Smooth muscle cell (in vitro differentiated cells): ENCODE data around the gene DPP9. TPM values are rescaled to one million over a fixed set of nuclear protein-coding genes. Genes with fewer than 3 reads are reported as not detected.

Experiments used
- DNase-seq: peaks from one replicate; lab custom pipeline; 2025; ENCODE audit not compliant: unreplicated experiment; lab: John Stamatoyannopoulos, UW
- H2AFZ ChIP-seq: fragments of 200-600 bp; sonication (generic); 2 replicates; pipeline ENCODE4 v1.6.0; 2016; ENCODE audit warnings: antibody characterized with exemption, low read depth, mild to moderate bottlenecking
- H3F3A ChIP-seq: fragments of 200-600 bp; sonication (generic); 2 replicates; pipeline ENCODE4 v1.6.0; 2017; ENCODE audit warnings: antibody characterized with exemption, low read depth
- H3K27ac ChIP-seq: fragments of 200-600 bp; sonication (generic); 2 replicates; pipeline ENCODE4 v1.5.1; 2016; ENCODE audit warnings: low read depth, mild to moderate bottlenecking
- H3K27me3 ChIP-seq: fragments of 200-600 bp; sonication (generic); 2 replicates; pipeline ENCODE4 v1.6.1; 2016; ENCODE audit warnings: low read depth, mild to moderate bottlenecking
- H3K36me3 ChIP-seq: fragments of 200-600 bp; sonication (generic); 2 replicates; pipeline ENCODE4 v1.5.1; 2016; ENCODE audit warnings: low read depth
- H3K4me1 ChIP-seq: fragments of 200-600 bp; sonication (generic); 2 replicates; pipeline ENCODE4 v1.5.1; 2016; ENCODE audit warnings: low read depth
- H3K4me2 ChIP-seq: fragments of 200-600 bp; sonication (generic); 2 replicates; pipeline ENCODE4 v1.6.0; 2016; ENCODE audit warnings: mild to moderate bottlenecking
- H3K4me3 ChIP-seq: fragments of 200-600 bp; sonication (generic); 2 replicates; pipeline ENCODE4 v1.5.1; 2016; ENCODE audit warnings: mild to moderate bottlenecking
- H3K79me2 ChIP-seq: fragments of 200-600 bp; sonication (generic); 2 replicates; pipeline ENCODE4 v1.6.0; 2016; ENCODE audit warnings: low read depth, mild to moderate bottlenecking
- H3K9ac ChIP-seq: fragments of 200-600 bp; sonication (generic); 2 replicates; pipeline ENCODE4 v1.6.0; 2016; ENCODE audit warnings: low read depth
- H3K9me3 ChIP-seq: fragments of 200-600 bp; sonication (generic); replicated peaks from 2 replicates; pipeline ENCODE4 v1.5.1; 2016; ENCODE audit warnings: low read depth
- H4K20me1 ChIP-seq: fragments of 200-600 bp; sonication (generic); 2 replicates; pipeline ENCODE4 v1.6.0; 2016; ENCODE audit warnings: low read depth
- CTCF ChIP-seq: fragments of 200-600 bp; sonication (generic); IDR thresholded peaks from 2 replicates; pipeline ENCODE4 v1.5.1; 2017; ENCODE audit warnings: borderline replicate concordance, mild to moderate bottlenecking, antibody characterized with exemption; ENCODE audit not compliant: insufficient read depth, poor library complexity, severe bottlenecking
- whole genome bisulfite sequencing: methylation state at CpG from one replicate; pipeline ENCODE4 v1.1.7; 2016; ENCODE audit warnings: low lambda C conversion rate; 5-methylcytosine and 5-hydroxymethylcytosine counted together
- polyA plus RNA-seq: library from polyadenylated mRNA; unstranded; fragments of >200 nt; fragmentation: Nextera tagmentation; extraction: Ambion mirVana; gene quantifications from 2 replicates; pipeline ENCODE4 v1.2.1, GENCODE V29; 2016
- total RNA-seq: library from RNA; depleted of rRNA; stranded (reverse); fragments of >200 nt; gene quantifications from 2 replicates; pipeline ENCODE4 v1.2.3, GENCODE V29; 2014

Gene DPP9
- total and polyA plus RNA-seq, 2 experiments from 2014 or later: 26.3 to 44.3 TPM

- Histone ChIP-seq H4K20me1 (no peaks in the 10 kb centered on the region), H2AFZ (no peak overlapping the region), H3K9ac (no peak overlapping the region), H3K4me1 (no peaks in the 10 kb centered on the region), H3F3A (no peaks in the 10 kb centered on the region), H3K79me2 (no peaks in the 10 kb centered on the region), H3K36me3 (no peaks in the 10 kb centered on the region), H3K9me3 (no peaks in the 10 kb centered on the region), H3K4me2 (no peak overlapping the region), H3K27me3 (no peaks in the 10 kb centered on the region), H3K27ac (no peak overlapping the region), H3K4me3 (no peak overlapping the region)
- WGBS: over 99% methylated on average over 12 of the region's 19 CpGs
- no peak for TF ChIP-seq CTCF
- no peak for DNase-seq
Observed at GRCh38 chr19:4689403-4689802, 34.2 kb downstream of the DPP9 start.

DNA sequence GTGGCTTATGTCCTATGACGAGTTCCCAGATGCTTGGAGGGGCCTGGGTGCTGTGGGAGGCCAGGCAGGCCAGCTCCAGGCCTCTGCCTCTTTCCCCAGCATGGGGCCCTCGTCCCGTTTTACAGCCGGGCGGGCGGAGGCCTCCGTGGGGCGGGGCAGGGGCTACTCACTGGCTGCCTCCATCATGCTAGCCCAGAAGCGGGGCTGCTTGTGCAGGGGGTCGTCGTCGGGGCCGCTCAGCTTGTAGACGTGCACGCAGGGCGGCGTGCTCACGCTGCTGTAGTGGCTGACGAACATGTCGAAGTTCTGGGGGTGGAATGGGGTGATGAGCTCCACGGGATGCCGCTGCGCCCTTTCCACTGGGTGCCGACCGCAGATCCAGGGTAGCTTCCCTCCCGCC, 35.1 kb downstream of the DPP9 start:
- TF ChIP-seq CTCF: no peak
- no peaks in the 10 kb centered on the region for H4K20me1 ChIP-seq
- H3K4me3 ChIP-seq: no peak overlapping the region
- no peak overlapping the region for H3K4me2 ChIP-seq
- H3K36me3 ChIP-seq: no peaks in the 10 kb centered on the region
- no peak overlapping the region for H2AFZ ChIP-seq
- no peak for DNase-seq
- no peaks in the 10 kb centered on the region for H3K9me3 ChIP-seq
- no peaks in the 10 kb centered on the region for H3K79me2 ChIP-seq
- 98% methylated on average over 20 of the region's 26 CpGs for WGBS
- H3F3A ChIP-seq: no peaks in the 10 kb centered on the region
- H3K27me3 ChIP-seq: no peaks in the 10 kb centered on the region
- no peak overlapping the region for H3K9ac ChIP-seq
- H3K4me1 ChIP-seq: no peaks in the 10 kb centered on the region
- no peak overlapping the region for H3K27ac ChIP-seq

GRCh38 chr19:4687396-4687795, 36.2 kb downstream of the DPP9 start:
- TF ChIP-seq CTCF: no peak
- no peak overlapping the region for H3K27ac ChIP-seq
- H3K4me1 ChIP-seq: no peaks in the 10 kb centered on the region
- no peak overlapping the region for H3K4me3 ChIP-seq
- DNase-seq: no peak
- no peaks in the 10 kb centered on the region for H3K27me3 ChIP-seq
- no peaks in the 10 kb centered on the region for H3K36me3 ChIP-seq
- H2AFZ ChIP-seq: no peak overlapping the region
- no peaks in the 10 kb centered on the region for H3K9me3 ChIP-seq
- no peaks in the 10 kb centered on the region for H3K79me2 ChIP-seq
- no peaks in the 10 kb centered on the region for H4K20me1 ChIP-seq
- H3F3A ChIP-seq: no peaks in the 10 kb centered on the region
- no peak overlapping the region for H3K9ac ChIP-seq
- 97% methylated on average over 11 of the region's 11 CpGs for WGBS
- H3K4me2 ChIP-seq: no peak overlapping the region

GRCh38 chr19:4686700-4687099, 36.9 kb downstream of the DPP9 start:
- Histone ChIP-seq H3K27ac (no peak overlapping the region), H3K36me3 (no peaks in the 10 kb centered on the region), H3K4me2 (no peak overlapping the region), H3K27me3 (no peaks in the 10 kb centered on the region), H3F3A (no peaks in the 10 kb centered on the region), H3K79me2 (no peaks in the 10 kb centered on the region), H3K9ac (no peak overlapping the region), H3K4me1 (no peaks in the 10 kb centered on the region), H3K4me3 (no peak overlapping the region), H3K9me3 (no peaks in the 10 kb centered on the region), H4K20me1 (no peaks in the 10 kb centered on the region), H2AFZ (no peak overlapping the region)
- TF ChIP-seq CTCF: no peak
- no peak for DNase-seq
- 99% methylated on average over 10 of the region's 10 CpGs for WGBS
